Stomach (tissue), 4 donors: ENCODE measurements around the gene DNASE1L2.

Experiments used
- CTCF ChIP-seq, 7 experiments: fragments of 450-650 bp in 4 of 7; fragments of 200-600 bp in 3 of 7; sonication (generic) in 3 of 7; IDR thresholded peaks; one replicate each; pipeline ENCODE4 v1.5.1; 2016 to 2019; ENCODE audit warnings: antibody characterized with exemption in 7 of 7, control low read depth in 2 of 7, mild to moderate bottlenecking in 1 of 7
- POLR2A ChIP-seq, 4 donors: fragments of 450-650 bp; IDR thresholded peaks; one replicate each; pipeline ENCODE4 v1.6.1; 2016; ENCODE audit warnings: antibody characterized with exemption in 4 of 4, control low read depth in 2 of 4, mild to moderate bottlenecking in 1 of 4, moderate library complexity in 1 of 4
- POLR2AphosphoS5 ChIP-seq, 3 donors: sonication (generic); formaldehyde crosslinking; IDR thresholded peaks; one replicate each; pipeline ENCODE4 v1.6.1; 2016; ENCODE audit warnings: antibody characterized with exemption in 3 of 3

GRCh38 chr16:2284797-2285576 is 48.7 kb downstream of the DNASE1L2 start:
- no peak for TF ChIP-seq POLR2A (IDR thresholded peaks at IDR 0.05)
- no peak for TF ChIP-seq POLR2AphosphoS5 (IDR thresholded peaks at IDR 0.05)
- no peak for TF ChIP-seq CTCF (IDR thresholded peaks at IDR 0.05)
